HG03045 (cell line): ENCODE data around the gene BMP8A.
"Not testable (repeated sequence)": the region's sequence is repeated elsewhere in the genome, so short reads cannot be mapped to it uniquely, and the experiment has no call there.

Experiments used
- ATAC-seq: cut with Tn5 transposase; IDR thresholded peaks from one replicate; pipeline ENCODE4 v1.9.1; 2021; ENCODE audit warnings: mild to moderate bottlenecking, moderate library complexity; ENCODE audit not compliant: unreplicated experiment

BMP8A gene

DNA sequence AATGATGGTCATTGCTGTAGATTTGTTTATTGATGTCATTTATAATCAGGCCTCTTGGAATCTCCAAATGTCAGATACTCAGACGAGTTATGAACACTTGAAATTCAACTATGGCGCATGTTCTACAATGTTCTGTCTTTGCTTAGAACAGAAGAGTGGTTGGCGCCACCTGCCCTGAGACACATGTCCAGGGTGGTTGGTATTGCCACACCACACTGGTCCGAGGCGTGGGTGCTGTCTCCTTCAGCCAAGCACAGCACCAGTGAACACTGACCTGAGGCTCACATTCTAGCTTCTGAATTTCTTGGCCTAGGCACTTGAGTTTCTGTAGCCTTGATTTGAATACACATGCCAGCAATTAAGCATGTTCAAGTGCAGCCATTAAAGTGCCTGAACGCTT lies 10.1 kb upstream of the BMP8A start:
- no peak for ATAC-seq

DNA sequence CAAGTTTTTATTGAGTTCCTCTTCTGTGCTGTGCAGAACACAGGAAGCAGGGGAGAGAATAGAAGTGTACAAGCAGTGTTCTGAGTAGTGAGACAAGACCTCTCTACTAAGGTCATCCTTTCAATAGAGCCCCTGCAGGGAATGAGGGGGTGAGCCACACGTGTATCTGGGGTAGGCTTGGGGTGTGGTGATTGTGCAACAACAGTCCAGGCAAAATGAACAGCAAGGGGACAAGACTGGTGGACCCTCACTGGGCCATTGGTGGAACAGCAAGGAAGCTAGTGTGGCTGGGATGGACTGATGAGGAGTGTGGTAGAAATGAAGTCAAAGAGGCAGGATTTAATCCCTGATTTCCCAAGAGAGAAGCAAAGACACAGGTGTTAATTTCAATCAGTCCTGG lies 8.2 kb upstream of the BMP8A start:
- no peak for ATAC-seq

DNA sequence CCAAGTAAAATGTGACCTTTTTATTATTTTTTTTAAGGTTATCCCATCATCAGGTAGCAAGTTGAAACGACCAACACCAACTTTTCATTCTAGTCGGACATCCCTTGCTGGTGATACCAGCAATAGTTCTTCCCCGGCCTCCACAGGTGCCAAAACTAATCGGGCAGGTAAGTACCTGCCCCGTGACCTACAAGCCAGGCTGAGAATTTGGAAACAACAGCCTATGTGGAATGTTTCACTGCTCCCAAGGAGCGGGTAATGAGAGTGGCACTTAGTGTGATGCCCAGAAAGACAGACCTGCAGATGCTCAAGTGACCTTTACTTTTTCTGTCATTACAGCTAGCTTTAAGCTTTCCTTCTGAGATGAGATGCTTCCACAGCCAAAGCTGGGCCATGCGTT lies 6.9 kb upstream of the BMP8A start:
- no peak for ATAC-seq

DNA sequence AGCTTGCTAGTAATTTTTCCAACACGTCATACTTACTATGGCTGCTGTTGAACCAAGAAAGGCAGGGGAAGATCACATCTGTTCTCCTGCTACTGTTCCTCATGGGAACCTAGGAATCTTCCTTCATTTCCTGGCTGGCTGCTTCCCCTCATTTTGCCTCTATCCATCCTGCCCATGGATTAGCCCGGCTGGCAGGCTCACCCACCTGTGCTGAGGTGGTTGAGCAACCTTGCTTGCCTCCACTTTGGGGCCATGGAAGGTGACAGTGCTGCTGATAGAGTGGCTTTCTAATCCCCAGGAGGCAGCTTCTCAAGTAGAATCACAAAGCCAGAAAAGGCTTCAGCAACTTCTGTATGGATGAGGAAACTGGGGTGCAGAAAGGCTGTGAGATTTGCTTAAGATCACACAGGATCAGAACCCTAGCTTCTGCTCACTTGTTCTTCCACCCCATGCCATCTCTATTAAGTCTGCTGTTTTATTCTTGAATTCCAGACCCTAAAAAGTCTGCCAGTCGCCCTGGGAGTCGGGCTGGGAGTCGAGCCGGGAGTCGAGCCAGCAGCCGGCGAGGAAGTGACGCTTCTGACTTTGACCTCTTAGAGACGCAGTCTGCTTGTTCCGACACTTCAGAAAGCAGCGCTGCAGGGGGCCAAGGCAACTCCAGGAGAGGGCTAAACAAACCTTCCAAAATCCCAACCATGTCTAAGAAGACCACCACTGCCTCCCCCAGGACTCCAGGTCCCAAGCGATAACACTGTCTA lies 6.2 kb upstream of the BMP8A start:
- no peak for ATAC-seq

DNA sequence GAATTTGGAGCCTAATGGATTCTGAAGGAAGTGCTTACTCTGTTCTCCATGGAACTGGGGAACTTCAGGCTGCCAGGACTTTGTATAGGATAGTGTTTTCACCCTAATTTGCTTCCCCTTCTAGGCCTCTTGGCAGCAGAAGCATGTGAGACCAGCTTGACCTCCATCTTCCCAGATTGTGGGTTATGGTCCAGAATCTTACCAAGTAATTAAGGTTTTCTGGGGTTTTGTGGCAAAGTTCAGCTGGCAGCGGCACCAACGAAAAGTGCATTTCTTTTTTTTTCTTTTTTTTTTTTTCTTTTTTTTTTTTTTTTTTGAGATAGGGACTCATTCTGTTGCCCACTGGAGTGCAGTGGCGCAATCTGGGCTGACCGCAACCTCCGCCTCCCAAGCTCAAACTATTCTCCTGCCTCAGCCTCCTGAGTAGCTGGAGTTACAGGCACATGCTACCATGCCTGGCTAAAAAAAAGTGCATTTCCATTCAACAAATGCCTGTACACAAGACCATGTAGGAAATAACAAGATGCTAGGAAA lies 3.4 kb upstream of the BMP8A start:
- ATAC-seq, result no peak

DNA sequence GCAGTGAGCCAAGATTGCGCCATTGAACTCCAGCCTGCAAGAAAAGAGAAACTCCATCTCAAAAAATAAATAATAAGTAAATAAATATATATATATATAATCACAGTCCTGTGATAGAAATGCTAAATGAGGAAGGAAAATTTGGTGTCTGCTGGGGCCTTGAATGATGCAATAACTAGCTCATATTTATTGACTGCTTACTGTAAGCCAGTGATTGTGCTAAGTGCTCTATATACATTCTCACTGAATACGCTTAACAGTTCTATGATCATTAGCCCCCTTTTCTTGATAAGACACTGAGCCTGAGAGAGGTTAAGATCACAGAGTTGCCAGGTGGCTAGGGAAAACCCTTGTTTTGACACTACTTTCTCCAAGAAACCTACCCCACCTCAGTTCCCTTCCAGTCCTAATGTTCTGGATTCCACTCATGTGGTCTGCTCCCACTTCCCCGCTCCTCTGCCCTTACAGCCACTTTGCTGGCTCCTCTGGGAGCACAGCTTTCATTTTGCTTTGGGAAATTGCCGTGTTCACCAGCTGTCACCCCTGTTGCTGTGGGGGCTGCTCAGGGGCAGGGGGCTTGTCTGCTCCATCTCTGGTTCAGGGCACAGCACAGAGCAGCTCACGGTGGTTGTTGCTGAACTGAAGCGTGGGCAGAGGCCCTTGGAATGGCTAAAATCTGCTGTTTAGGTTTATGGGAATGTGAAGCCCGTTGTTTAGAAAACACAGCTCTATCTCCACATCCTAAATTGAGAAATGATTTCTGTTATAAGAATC lies 2.5 kb upstream of the BMP8A start:
- ATAC-seq, result no peak

DNA sequence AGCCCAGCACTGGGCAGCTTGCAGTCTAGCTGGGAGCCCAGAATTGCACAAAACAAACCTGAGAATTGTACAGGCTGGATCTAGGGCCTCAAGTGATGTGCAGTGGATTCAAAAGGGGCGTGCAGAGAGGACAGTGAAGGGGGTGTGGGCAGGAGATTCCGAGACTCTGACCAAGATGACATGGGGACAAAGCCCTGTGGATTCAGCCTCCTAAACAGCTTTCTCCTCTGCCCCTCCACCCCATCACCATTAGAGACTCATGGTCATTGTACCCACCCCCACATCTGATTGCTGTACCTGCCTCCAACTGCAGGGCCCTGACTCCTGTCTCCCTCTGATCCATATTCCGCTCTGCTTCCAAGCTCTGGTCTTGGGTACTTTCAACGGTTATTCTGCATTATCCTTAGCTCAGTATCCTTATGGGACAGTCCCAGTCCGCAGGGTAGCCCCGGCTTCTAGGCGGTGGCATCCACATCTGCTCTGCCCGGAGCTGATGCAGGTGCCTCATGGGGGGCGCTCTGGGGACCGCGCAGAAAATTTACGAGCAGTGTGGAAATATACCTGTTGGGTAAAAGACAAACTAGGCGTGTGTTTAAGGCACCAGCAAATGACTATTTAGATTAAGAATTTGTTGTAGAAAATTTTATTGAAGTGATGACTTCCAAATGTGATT lies 1.7 kb upstream of the BMP8A start:
- no peak for ATAC-seq

DNA sequence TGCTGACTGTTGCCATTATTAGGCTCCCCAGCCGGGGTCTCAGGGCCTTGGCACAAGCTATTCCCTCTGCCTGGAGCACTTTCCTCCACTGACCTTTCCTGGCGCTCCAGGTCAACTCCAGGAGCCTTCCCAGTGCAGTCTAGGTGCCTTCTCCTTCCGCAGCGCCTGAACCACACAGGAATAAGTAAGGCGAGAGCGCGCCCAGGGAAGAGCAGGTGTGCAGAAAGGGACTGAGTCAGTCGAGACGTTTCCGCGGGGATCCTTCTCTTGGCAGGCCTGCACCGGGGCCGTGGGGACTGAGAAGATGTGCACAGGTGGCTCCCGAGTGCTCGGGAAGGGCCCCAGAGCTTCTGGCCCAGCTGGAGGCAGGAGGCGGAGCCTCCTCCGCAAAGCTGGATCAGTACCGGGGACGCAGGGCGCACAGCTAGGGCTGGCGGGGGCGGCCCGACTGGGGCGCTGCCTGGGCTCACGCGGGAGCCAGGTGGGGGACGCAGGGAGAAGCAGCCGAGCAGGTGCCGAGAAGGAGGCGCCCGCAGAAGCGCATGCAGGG lies 765 bp upstream of the BMP8A start:
- ATAC-seq, result peak; percentile 20

DNA sequence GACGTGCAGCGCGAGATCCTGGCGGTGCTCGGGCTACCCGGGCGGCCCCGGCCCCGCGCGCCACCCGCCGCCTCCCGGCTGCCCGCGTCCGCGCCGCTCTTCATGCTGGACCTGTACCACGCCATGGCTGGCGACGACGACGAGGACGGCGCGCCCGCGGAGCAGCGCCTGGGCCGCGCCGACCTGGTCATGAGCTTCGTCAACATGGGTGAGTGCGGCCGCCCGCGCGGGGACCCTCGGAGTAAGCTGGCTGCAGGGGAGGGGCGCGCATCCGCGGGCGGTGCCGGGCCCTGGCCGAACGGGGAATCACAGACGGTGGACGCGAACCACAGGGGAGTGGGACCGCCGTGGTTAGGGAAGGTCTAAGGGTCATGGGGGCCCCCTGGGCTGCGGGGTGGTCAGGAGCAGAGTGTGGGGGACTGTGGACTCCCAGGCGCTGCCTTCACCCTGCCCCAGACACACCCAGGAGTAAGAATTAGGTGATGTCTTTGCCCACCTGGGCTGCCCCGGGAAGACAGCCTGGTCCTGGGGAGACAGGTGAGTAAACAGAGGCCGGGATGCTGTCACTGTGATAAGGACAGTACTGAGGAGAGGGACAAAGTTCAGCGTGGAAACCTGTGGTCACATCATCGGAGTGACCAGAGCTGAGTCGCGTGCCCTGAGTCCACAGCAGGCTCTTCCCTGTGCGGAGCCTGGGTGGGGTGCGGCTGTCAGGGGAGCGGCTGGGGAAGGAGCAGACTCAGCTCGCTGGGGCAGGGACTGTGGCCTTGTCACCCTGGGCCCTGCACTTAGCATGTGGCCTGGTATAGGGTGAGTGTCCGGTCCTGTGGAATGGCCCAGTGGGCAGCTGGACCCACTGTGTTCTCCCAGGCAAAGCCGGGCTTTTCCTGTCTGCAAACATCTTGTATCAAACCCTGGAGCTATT lies 944 bp downstream of the BMP8A start:
- ATAC-seq, result not testable (repeated sequence)

DNA sequence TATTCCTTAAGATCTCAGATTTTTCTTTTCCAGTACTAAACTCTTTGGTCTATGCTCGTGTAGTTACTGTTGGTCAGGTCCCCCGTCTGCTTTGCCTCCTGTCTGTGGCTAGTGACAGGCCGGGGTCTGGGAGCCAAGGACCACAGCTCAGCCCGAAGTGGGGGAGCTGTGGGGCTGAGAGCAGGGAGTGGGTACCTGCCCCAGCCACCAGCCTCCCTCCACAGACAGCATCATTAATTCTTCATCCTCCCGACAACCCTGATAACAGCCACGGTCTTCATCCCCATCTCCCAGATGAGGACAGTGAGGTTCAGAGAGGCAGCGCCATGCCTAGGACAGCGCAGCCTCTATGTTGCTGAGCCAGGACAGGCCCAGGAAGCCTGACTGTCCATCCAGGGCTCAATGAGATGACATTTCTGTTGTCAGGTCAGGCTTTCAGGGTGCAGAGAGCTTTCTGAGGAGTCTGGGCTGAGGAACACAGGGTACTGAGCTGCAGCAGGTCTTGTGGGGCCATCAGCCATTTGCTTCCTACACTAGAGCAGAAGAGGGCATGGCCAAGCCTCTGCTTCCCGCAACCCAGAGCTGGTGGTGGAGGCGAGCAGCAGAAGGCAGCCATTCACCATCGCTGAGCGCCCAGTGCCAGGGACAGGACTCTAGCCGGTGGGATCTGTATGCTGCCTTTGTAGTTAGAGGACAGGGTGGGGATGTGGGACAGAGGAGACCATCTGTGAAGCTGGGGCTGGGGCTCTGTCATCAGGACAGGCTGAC lies 1.8 kb downstream of the BMP8A start:
- ATAC-seq, result not testable (repeated sequence)

DNA sequence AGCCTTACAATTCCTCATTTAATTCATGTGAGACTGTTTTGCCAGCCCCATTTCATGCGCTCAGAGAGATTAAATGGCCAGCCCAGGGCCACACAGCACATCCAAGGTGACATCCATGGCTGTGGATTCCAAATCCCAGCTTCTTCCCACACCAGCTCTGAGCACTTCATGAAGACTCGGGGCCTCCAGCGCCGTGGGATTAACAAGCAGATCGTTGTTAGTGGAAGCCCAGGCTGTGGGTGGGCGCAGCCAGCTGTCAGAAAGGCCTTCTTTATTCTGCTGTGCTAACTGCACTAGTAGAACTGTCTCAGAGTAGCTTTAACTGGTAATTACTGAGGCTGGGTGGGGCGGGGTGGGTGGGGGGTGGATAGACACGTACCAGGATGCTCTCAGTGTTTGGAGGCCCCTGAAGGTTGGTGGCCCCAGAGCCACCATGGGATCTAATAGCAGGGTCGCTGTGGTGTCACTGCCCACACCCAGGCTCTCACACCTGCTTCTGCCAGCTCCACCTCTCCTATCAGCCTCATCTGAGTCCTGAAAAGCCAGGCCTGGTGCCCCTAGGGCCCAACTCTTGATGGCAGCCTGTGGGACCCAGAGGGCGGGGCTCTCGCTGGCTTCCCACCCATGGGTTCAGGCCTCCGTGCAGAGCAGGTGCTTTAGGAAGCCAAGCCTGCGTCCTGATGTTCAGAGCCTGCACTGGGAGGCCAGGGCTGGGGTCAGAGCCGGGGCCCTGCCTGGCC lies 3.4 kb downstream of the BMP8A start:
- ATAC-seq, result no peak

DNA sequence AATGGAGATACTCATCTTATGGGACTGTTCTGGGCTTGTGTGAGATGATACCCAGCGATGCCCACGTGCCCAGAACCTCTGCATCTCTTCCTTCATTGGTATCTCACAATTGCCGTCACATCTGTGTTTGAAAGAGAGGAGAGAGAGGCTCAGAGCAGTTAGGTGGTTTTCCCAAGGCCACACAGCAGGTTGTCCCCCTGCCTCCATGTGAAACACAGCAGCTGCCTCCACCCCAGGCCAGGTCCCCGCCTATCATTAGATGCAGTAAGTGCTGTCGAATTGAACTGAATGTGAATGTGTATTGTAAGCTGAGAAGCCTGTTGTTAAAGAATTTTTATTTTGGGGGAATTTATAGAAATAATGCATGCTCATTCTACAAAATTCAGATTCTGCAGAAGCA lies 5.1 kb downstream of the BMP8A start:
- not testable (repeated sequence) for ATAC-seq

DNA sequence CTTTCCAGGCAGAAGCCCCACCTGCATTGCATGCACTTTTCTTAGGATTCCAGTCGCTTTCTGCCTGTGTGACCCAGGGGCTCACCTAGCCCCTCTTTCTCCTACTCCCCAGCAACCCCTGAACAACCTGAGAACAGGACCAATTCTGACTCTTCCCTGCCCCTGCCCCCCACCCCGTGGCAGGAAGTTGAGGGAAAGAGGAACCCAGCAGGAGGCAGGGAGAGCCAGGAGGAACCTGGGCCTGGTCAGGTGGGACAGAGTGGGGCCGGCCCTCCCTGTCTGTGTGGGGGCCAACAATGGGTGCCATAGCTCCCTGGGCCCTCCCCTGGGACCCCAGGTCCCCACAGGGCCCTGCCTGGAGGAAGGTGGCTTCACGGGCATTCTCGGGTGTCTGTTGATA lies 6.1 kb downstream of the BMP8A start:
- ATAC-seq, result no peak

DNA sequence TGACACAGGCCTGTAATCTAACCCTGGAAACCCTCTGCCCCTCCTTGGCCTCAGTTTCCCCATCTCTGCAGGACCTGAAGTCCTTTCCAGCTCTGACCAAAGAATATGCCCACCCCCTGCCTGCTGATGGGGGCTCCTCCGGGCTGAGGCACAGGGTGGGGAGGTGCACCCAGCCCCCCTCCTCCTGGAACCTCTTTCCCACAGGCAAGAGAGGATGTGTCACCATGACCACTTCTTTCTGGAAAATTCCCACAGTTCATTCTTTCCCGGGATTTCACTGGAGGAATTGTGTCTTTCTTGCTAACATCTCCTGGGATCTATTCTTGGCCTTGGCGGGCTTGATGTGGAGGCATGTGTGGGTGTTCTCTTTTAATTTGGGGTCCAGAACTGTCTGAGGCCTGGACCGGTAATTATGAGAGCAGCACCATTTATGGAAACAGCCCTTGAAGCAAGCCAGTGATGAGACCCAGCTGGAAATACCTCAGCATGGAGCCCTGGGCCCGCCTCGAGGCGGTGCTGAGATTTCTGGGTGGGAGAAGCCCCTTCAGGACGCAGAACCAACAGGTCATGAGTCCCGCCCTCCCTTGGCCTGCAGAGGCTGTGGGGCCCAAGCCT lies 6.8 kb downstream of the BMP8A start:
- not testable (repeated sequence) for ATAC-seq

DNA sequence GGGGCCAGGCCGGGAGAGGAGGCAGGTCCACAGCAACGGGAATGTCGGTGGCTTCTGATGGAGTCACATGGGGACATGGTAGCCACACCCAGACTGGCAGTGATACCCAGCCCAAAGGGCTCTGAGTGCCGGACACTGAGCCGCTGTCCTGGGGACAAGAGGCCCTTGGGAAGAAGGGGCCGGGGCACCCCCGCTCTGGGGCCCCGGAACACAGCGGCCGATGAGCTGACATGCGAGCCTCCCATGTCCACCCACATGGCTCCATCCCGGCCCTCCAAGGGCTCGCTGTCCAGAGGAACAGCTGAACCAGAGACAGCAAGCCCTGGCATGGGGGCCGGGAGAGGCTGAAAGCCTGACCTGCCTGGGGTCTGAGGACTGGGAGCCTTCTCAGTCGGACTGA lies 7.4 kb downstream of the BMP8A start:
- not testable (repeated sequence) for ATAC-seq

DNA sequence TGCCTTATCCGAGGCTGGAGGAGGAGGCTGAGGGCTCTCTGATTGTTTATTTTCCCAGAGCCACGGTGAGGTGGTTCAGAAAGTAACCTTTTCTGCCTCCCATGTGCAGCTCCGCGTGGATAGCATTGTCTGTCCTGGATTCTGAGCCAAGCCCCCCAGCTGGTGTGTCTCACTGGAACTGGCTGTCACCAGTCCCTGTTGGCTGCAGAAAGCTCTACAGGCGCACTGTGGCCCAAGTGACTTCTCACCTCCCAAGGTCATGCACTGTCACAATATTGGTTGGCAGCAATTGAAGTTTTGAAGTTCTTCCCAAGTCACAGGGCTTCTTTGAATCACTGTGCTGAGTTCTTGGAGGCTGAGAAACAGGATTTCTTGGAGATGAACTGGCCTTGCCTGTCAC lies 8.2 kb downstream of the BMP8A start:
- ATAC-seq, result no peak

DNA sequence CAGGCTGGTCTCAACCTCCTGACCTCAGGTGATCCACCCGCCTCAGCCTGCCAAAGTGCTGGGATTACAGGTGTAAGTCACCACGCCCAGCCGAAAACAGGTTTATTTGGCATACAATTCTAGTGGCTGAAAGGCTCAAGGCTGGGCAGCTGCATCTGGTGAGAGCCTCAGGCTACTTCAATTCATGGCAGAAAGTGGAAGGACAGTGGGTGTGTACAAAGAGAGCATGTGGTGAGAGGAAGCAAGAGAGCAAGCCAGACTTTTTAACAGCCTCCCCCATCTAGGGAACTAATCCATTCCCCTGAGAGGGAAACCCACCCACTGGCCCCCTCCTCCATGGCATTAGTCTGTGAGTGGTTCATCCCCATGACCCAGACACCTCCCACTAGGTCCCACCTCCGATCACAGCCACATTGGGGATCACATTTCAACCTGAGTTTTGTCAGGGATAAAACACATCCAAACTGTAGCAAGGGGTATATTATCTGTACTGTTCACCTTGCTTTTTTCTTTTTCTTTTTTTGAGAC lies 9.5 kb downstream of the BMP8A start:
- ATAC-seq, result no peak

DNA sequence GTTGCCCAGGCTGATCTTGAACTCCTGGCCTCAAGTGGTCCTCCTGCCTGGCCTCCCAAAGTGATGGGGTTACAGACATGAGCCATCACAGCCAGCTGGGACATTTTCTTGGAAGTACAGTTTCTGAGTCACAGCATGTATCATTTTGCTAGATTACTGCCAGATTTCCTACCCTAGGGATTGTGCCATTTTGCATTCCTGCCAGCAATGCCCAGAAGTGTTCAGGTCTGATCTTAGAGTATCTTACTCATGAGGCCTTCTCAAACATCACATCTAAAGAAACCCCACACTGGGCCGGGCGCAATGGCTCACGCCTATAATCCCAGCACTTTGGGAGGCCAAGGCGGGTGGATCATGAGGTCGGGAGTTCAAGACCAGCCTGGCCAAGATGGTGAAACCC lies 10.2 kb downstream of the BMP8A start:
- no peak for ATAC-seq
